K562 (cell line): Measurements from ENCODE around the gene PRCP. TPM values are rescaled to one million over a fixed set of nuclear protein-coding genes. Genes with fewer than 3 reads are reported as not detected.

Source experiments
- BHLHE40 ChIP-seq: IDR thresholded peaks from 2 replicates; pipeline ENCODE4 v1.6.1; 2011; ENCODE audit warnings: low read length, improper control_type of control experiment
- BRCA1 ChIP-seq, 2 experiments: fragments of 450-650 bp in 1 of 2; sonication (generic) in 1 of 2; formaldehyde crosslinking in 1 of 2; IDR thresholded peaks; 2 replicates each; pipeline versions ENCODE4 v1.5.0 to v1.6.1; 2017 to 2020; ENCODE audit warnings: mild to moderate bottlenecking in 1 of 2, missing genetic modification reagents in 1 of 2
- CBFA2T3 ChIP-seq: fragments of 450-650 bp; IDR thresholded peaks from 2 replicates; pipeline ENCODE4 v1.6.1; 2017
- CBX1 ChIP-seq: sonication (generic); IDR thresholded peaks from 2 replicates; pipeline ENCODE4 v1.6.1; 2016; ENCODE audit warnings: antibody characterized with exemption, low read depth, mild to moderate bottlenecking
- DDX20 ChIP-seq: fragments of 450-650 bp; IDR thresholded peaks from 2 replicates; pipeline ENCODE4 v1.6.1; 2016; ENCODE audit warnings: missing genetic modification characterization, low read depth, mild to moderate bottlenecking, missing compliant biosample characterization, moderate library complexity
- E2F1 ChIP-seq: sonication (generic); formaldehyde crosslinking; IDR thresholded peaks from 2 replicates; pipeline ENCODE4 v1.8.1; 2023; ENCODE audit warnings: mild to moderate bottlenecking, missing genetic modification reagents, moderate library complexity
- ESRRB ChIP-seq: fragments of 250-450 bp; sonication (Bioruptor Pico); IDR thresholded peaks from 2 replicates; pipeline ENCODE4 v1.5.0; 2020; ENCODE audit warnings: mild to moderate bottlenecking, moderate library complexity, borderline replicate concordance
- FOXJ2 ChIP-seq: fragments of 200-800 bp; sonication (Bioruptor generic); IDR thresholded peaks from 2 replicates; pipeline ENCODE4 v1.6.1; 2016; ENCODE audit warnings: missing genetic modification characterization, missing compliant biosample characterization
- HDAC1 ChIP-seq, 2 experiments: fragments of 450-650 bp; IDR thresholded peaks; 2 replicates each; pipeline ENCODE4 v1.6.1; 2016 to 2017; ENCODE audit warnings: inconsistent platforms in 1 of 2, mild to moderate bottlenecking in 1 of 2, moderate library complexity in 1 of 2
- SETDB1 ChIP-seq: IDR thresholded peaks from one replicate; pipeline ENCODE4 v1.6.1; 2012; ENCODE audit warnings: low read length, control low read depth, inconsistent platforms
- SMAD1 ChIP-seq: fragments of 150-350 bp; IDR thresholded peaks from 2 replicates; pipeline ENCODE4 v1.6.1; 2014; ENCODE audit warnings: low read length, low read depth; ENCODE audit not compliant: partially characterized antibody
- SMARCA5 ChIP-seq: fragments of 450-650 bp; IDR thresholded peaks from 2 replicates; pipeline ENCODE4 v1.6.1; 2016
- SREBF1 ChIP-seq: fragments of 150-350 bp; IDR thresholded peaks from 2 replicates; pipeline ENCODE4 v1.6.1; 2014; ENCODE audit warnings: antibody characterized with exemption, low read depth, low read length, borderline replicate concordance
- TCF3 ChIP-seq: sonication (generic); formaldehyde crosslinking; IDR thresholded peaks from 2 replicates; pipeline ENCODE4 v1.4.0; 2020; ENCODE audit warnings: mild to moderate bottlenecking, missing genetic modification reagents
- TFE3 ChIP-seq: fragments of 450-650 bp; formaldehyde crosslinking; IDR thresholded peaks from 2 replicates; pipeline ENCODE4 v1.4.0; 2020; ENCODE audit warnings: mild to moderate bottlenecking, mixed read lengths
- TOE1 ChIP-seq, 2 experiments: fragments of 450-650 bp in 1 of 2; sonication (generic) in 1 of 2; formaldehyde crosslinking in 1 of 2; IDR thresholded peaks; 2 replicates each; pipeline versions ENCODE4 v1.7.1 to v1.8.0; 2016 to 2022; ENCODE audit warnings: borderline replicate concordance in 2 of 2, mild to moderate bottlenecking in 2 of 2, antibody characterized with exemption in 1 of 2, inconsistent platforms in 1 of 2, low read depth in 1 of 2, missing genetic modification reagents in 1 of 2, moderate library complexity in 1 of 2
- ZBTB12 ChIP-seq: fragments of 250-450 bp; sonication (Bioruptor Pico); IDR thresholded peaks from 2 replicates; pipeline ENCODE4 v1.4.0; 2020
- ZFP30 ChIP-seq: fragments of 250-450 bp; sonication (Bioruptor Pico); IDR thresholded peaks from 2 replicates; pipeline ENCODE4 v1.8.0; 2022; ENCODE audit warnings: moderate library complexity, mild to moderate bottlenecking, inconsistent platforms, borderline replicate concordance
- ZHX1 ChIP-seq: fragments of 150-350 bp; conservative IDR thresholded peaks from 2 replicates; pipeline ENCODE4 v1.6.1; 2014; ENCODE audit warnings: low read length
- ZNF507 ChIP-seq: conservative IDR thresholded peaks from 2 replicates; pipeline ENCODE4 v1.6.1; 2017; ENCODE audit warnings: missing genetic modification characterization, missing compliant biosample characterization
- ZNF644 ChIP-seq: fragments of 200-800 bp; sonication (Bioruptor generic); IDR thresholded peaks from 2 replicates; pipeline ENCODE4 v1.6.1; 2016; ENCODE audit warnings: low read depth, missing genetic modification characterization, missing compliant biosample characterization
- ZNF695 ChIP-seq: fragments of 450-650 bp; formaldehyde crosslinking; IDR thresholded peaks from 2 replicates; pipeline ENCODE4 v1.4.0; 2020; ENCODE audit warnings: mild to moderate bottlenecking, moderate library complexity
- polyA plus RNA-seq, 8 experiments: library from polyadenylated mRNA; depleted of rRNA in 4 of 8; stranded (reverse) in 5 of 8; unstranded in 3 of 8; fragments of >200 nt; fragmentation: Nextera tagmentation in 2 of 8; fragmentation: Illumina TruSeq in 1 of 8; extraction: Ambion mirVana in 2 of 8; extraction: Trizol in 1 of 8; gene quantifications; 2 replicates each; pipeline versions ENCODE4 v1.2.1 to v1.2.3, GENCODE V29; 2011 to 2014; ENCODE audit warnings: inconsistent platforms in 1 of 8, missing spikeins in 1 of 8
- total RNA-seq, 7 experiments: library from RNA; depleted of rRNA in 6 of 7; stranded (reverse); fragments of >200 nt in 6 of 7; fragmentation: Illumina TruSeq in 2 of 7; extraction: Trizol in 2 of 7; gene quantifications; 2 replicates each; pipeline versions ENCODE4 v1.2.1 to v1.2.3, GENCODE V29; 2011 to 2021; ENCODE audit warnings: low replicate concordance in 1 of 7

The PRCP gene
- total and polyA plus RNA-seq, 9 of the 15 experiments (the other 6 are each of a cell fraction or from before 2014, with no cell fraction given) = 9.5 to 43.1 (median 23.2) TPM

GRCh38 chr11:82792822-82793569 is 107.2 kb downstream of the PRCP start (continued):
- TF ChIP-seq DDX20 (tag) (no peak), TCF3 (CRISPR knock-in tag) (peak; percentile 58; the same call in 1 of the 2 replicates), SMAD1 (no peak), ESRRB (no peak), SMARCA5 (no peak), FOXJ2 (0 out of 2 replicates have a peak, but pooled peaks have one; percentile 2), SREBF1 (no peak), BHLHE40 (no peak), ZFP30 (CRISPR knock-in tag) (no peak), ZNF507 (tag) (no peak), TOE1 (IDR thresholded peaks at IDR 0.05; ENCODE audit: borderline replicate concordance) (no peak), TOE1 (CRISPR knock-in tag; IDR thresholded peaks at IDR 0.05; ENCODE audit: borderline replicate concordance, low read depth) (no peak), SETDB1 (no peak), ZHX1 (no peak), HDAC1 (IDR thresholded peaks at IDR 0.05) (peak in 1 of 2 experiments; percentile 44; a peak in 2 of 4 replicates), ZNF695 (CRISPR knock-in tag) (no peak), TFE3 (no peak), CBX1 (no peak), E2F1 (no peak), BRCA1 (IDR thresholded peaks at IDR 0.05) (no peak), BRCA1 (CRISPR knock-in tag; IDR thresholded peaks at IDR 0.05) (no peak), CBFA2T3 (peak; percentile 88), ZBTB12 (CRISPR knock-in tag) (no peak), ZNF644 (tag) (0 out of 2 replicates have a peak, but pooled peaks have one; percentile 40)
